Esophagus muscularis mucosa (tissue), 4 donors: Measurements from ENCODE around the gene GCDH. TPM values are rescaled to one million over a fixed set of nuclear protein-coding genes. Genes with fewer than 3 reads are reported as not detected.
"Not testable (repeated sequence)": the region's sequence is repeated elsewhere in the genome, so short reads cannot be mapped to it uniquely, and the experiment has no call there.

Source experiments
- DNase-seq: peaks from one replicate; pipeline ENCODE4 v3.0.0-alpha.2; 2017; ENCODE audit errors: extremely low spot score
- H3K27ac ChIP-seq, 4 donors: fragments of 200-600 bp; sonication (generic); replicated peaks in 1 of 4; 1 replicate in 3 of 4; 2 replicates in 1 of 4; pipeline ENCODE4 v1.5.1; 2016 to 2019; ENCODE audit warnings: mild to moderate bottlenecking in 1 of 4
- H3K27me3 ChIP-seq, 4 donors: fragments of 200-600 bp; sonication (generic); one replicate each; pipeline versions ENCODE4 v1.5.1 to v1.6.0; 2016 to 2019
- H3K36me3 ChIP-seq, 4 donors: fragments of 200-600 bp; sonication (generic); one replicate each; pipeline ENCODE4 v1.5.1; 2016 to 2019
- H3K4me1 ChIP-seq, 4 donors: fragments of 200-600 bp; sonication (generic); one replicate each; pipeline ENCODE4 v1.5.1; 2016 to 2019
- H3K4me3 ChIP-seq, 4 donors: fragments of 200-600 bp; sonication (generic); 1 replicate in 2 of 4; 2 replicates in 2 of 4; pipeline ENCODE4 v1.5.1; 2016 to 2019; ENCODE audit warnings: mild to moderate bottlenecking in 4 of 4, moderate library complexity in 1 of 4
- H3K9me3 ChIP-seq, 4 donors: fragments of 200-600 bp; sonication (generic); 1 replicate in 3 of 4; 2 replicates in 1 of 4; pipeline ENCODE4 v1.5.1; 2016 to 2019
- EP300 ChIP-seq: sonication (generic); formaldehyde crosslinking; IDR thresholded peaks from one replicate; pipeline ENCODE4 v1.6.1; 2017; ENCODE audit warnings: antibody characterized with exemption
- POLR2A ChIP-seq: fragments of 450-650 bp; IDR thresholded peaks from one replicate; pipeline ENCODE4 v1.6.1; 2017; ENCODE audit warnings: antibody characterized with exemption, moderate library complexity, mild to moderate bottlenecking, low read depth
- POLR2AphosphoS5 ChIP-seq, 2 donors: sonication (generic); formaldehyde crosslinking; IDR thresholded peaks; one replicate each; pipeline ENCODE4 v1.6.1; 2017; ENCODE audit warnings: antibody characterized with exemption in 2 of 2
- WGBS: methylation state at CpG from one replicate; pipeline ENCODE4 v1.1.5; 2018; 5-methylcytosine and 5-hydroxymethylcytosine counted together
- intact Hi-C: fragments of 100-400 bp; cut with DNase I; formaldehyde crosslinking; loops from one replicate; pipeline ENCODE4 v1.15.1; 2023
- total RNA-seq, 4 donors: library from RNA; depleted of rRNA; stranded (reverse); fragments of >200 nt; gene quantifications; one replicate each; pipeline versions ENCODE4 v1.1.0 to v1.2.1, GENCODE V29; 2016
- TF ChIP-seq, protein P1 (sequence below), 3 experiments: fragments of 200-600 bp in 2 of 3; fragments of 450-650 bp in 1 of 3; sonication (generic) in 2 of 3; IDR thresholded peaks; one replicate each; pipeline ENCODE4 v1.5.1; 2017 to 2019; ENCODE audit warnings: antibody characterized with exemption in 3 of 3, mild to moderate bottlenecking in 2 of 3, moderate library complexity in 1 of 3

Gene GCDH
- total RNA-seq, 4 donors from 2014 or later, result 36.1 to 63.6 (median 52.9) TPM

DNA sequence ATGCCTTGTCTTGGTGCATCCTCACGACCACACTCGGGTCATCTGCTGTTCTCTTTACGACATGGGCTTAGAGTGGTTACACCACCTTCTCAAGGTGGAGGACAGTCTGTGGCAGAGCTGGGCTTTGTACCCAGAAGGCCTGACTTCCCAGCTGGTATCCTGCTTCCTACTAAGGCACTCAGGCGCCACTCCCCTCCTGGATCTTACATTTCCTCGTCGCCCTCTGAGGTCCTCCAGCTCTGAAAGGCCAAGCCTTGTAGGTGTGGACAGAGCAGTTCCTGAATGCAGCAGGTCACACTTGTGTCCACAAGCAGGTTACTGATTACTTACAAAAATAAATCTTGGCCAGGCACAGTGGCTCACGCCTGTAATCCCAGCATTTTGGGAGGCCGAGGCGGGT is 16.2 kb downstream of the GCDH start:
- H3K27me3 ChIP-seq, result no peaks in the 10 kb centered on the region
- TF ChIP-seq POLR2A (no peak), POLR2AphosphoS5 (IDR thresholded peaks at IDR 0.05) (no peak), EP300 (no peak)
- TF ChIP-seq, protein P1, sequence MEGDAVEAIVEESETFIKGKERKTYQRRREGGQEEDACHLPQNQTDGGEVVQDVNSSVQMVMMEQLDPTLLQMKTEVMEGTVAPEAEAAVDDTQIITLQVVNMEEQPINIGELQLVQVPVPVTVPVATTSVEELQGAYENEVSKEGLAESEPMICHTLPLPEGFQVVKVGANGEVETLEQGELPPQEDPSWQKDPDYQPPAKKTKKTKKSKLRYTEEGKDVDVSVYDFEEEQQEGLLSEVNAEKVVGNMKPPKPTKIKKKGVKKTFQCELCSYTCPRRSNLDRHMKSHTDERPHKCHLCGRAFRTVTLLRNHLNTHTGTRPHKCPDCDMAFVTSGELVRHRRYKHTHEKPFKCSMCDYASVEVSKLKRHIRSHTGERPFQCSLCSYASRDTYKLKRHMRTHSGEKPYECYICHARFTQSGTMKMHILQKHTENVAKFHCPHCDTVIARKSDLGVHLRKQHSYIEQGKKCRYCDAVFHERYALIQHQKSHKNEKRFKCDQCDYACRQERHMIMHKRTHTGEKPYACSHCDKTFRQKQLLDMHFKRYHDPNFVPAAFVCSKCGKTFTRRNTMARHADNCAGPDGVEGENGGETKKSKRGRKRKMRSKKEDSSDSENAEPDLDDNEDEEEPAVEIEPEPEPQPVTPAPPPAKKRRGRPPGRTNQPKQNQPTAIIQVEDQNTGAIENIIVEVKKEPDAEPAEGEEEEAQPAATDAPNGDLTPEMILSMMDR (IDR thresholded peaks at IDR 0.05), result no peak
- H3K9me3 ChIP-seq, result no peaks in the 10 kb centered on the region
- H3K4me1 ChIP-seq, result peaks cover under 1 to 5% (median 3%) of the 10 kb centered on the region in 4 donors
- no peak overlapping the region for H3K4me3 ChIP-seq
- WGBS, result 79% methylated on average over 9 of the region's 9 CpGs
- no peak for DNase-seq
- intact Hi-C loops, result no loop called here
- H3K36me3 ChIP-seq, result peaks cover 0 to 8% (median 0%) of the 10 kb centered on the region in 4 donors
- no peak overlapping the region for H3K27ac ChIP-seq

DNA sequence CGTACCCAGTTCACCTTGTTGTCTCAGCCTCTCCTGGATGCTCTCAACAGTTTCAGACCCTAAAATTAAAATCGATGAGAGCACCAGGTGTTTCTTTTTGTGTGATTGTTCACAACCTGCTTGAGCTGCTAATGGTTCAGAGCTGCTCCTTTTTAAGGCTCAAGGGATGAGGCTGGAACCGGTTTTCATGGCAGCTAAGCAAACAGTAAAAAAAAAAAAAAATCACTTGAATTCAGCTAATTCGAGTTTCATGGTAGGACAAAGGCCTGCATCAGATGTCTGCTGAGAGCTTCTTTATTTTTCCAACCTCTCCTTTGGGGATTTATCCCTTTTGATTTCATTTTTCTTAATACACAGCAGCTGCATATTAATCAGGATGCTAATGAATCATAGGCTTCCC is 21.6 kb downstream of the GCDH start:
- no peaks in the 10 kb centered on the region for H3K27me3 ChIP-seq
- H3K9me3 ChIP-seq, result no peaks in the 10 kb centered on the region
- peaks cover 21 to 29% (median 25%) of the 10 kb centered on the region in 4 donors for H3K4me1 ChIP-seq
- no peaks in the 10 kb centered on the region for H3K36me3 ChIP-seq
- TF ChIP-seq EP300 (no peak), POLR2A (no peak), POLR2AphosphoS5 (IDR thresholded peaks at IDR 0.05) (no peak)
- TF ChIP-seq, protein P1 (IDR thresholded peaks at IDR 0.05), result no peak
- intact Hi-C loops, result no loop called here
- H3K27ac ChIP-seq, result peak overlapping the region; percentile 81 to 87 (median 83)
- peak overlapping the region; percentile 28 to 43 (median 35) for H3K4me3 ChIP-seq
- no peak for DNase-seq
- WGBS, result 22% methylated on average over 4 of the region's 4 CpGs

DNA sequence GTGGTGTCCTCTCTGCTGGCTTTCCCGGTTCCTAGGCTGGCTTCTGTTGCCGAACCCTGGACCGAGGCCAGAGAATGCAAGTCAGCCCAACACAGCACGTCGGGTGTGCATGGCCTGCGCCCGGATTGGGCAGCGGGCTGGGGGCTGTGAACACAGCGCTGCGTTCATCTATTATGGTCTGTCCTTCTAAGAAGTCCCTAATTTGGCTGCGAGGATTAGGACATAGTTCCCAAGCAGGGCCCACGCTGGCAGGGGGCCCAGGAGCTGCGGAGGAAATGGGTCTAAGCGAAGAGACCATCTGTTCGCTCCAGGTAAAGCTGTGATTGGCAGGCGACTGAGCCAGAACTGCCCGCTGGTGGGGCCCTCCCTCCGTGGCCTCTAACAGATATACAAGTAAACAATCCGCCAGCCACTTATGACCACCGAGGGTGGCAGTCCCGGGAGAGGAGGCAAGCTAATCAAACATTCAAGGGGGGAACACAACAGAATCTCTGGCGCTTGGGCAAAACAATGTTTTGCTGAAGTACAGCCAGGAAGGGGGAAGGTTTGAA is 22.1 kb downstream of the GCDH start:
- peak overlapping the region; percentile 28 to 43 (median 35) for H3K4me3 ChIP-seq
- peak; percentile 92 for DNase-seq
- peaks cover 21 to 29% (median 25%) of the 10 kb centered on the region in 4 donors for H3K4me1 ChIP-seq
- peak overlapping the region; percentile 81 to 87 (median 83) for H3K27ac ChIP-seq
- WGBS, result 11% methylated on average over 19 of the region's 22 CpGs
- H3K9me3 ChIP-seq, result no peaks in the 10 kb centered on the region
- no peaks in the 10 kb centered on the region for H3K27me3 ChIP-seq
- intact Hi-C loops, result no loop called here
- peak; percentile 69 to 87 for TF ChIP-seq POLR2AphosphoS5 (IDR thresholded peaks at IDR 0.05)
- no peak for TF ChIP-seq POLR2A
- no peaks in the 10 kb centered on the region for H3K36me3 ChIP-seq

DNA sequence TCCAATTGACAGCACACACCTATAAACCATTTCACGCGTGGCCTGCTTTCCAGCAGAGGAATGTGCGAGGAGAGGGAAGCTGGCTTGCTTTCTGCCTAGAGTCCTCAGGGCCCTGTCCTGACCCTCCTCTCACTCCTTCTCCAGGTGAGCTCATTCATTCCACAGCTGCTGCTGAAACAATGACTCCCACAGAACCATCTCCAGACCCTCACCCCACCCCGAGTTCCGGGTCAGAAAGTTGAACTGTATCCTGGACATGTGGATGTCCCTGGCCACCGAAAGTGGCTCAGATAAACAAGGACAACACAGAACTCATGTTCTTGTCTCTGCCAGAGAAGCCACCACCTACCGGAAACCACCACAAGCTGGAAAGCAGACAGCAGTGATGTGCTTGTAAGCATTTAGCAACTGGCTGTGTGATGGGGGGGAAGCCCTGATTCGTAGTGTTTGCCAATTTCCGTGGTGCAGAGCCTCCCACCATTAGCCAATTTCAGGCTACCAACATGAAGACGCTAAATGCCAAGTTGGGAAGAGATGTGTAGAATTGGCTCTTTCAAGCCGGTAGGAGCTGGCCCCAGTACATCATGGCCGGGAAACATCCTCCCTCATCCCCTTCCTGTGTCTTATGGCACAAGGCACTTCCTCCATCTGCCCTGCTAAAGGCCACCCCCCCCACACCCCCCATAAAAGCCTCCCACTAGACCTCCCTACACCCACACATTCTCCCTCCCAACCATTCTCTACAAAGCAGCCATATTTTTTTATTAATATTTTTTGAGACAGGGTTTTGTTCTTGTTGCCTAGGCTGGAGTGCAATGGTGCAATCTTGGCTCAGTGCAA is 23.1 kb downstream of the GCDH start:
- no peak for DNase-seq
- Histone ChIP-seq H3K4me3 (peak overlapping the region in 1 of 4 donors; percentile 36), H3K36me3 (no peaks in the 10 kb centered on the region), H3K27me3 (no peaks in the 10 kb centered on the region), H3K4me1 (peaks cover 26 to 36% (median 30%) of the 10 kb centered on the region in 4 donors), H3K9me3 (no peaks in the 10 kb centered on the region), H3K27ac (peak overlapping the region; percentile 81 to 87 (median 83))
- TF ChIP-seq POLR2A (no peak), POLR2AphosphoS5 (IDR thresholded peaks at IDR 0.05) (no peak), EP300 (no peak)
- TF ChIP-seq, protein P1 (IDR thresholded peaks at IDR 0.05), result no peak
- intact Hi-C loops, result no loop called here
- WGBS, result 54% methylated on average over 10 of the region's 12 CpGs

DNA sequence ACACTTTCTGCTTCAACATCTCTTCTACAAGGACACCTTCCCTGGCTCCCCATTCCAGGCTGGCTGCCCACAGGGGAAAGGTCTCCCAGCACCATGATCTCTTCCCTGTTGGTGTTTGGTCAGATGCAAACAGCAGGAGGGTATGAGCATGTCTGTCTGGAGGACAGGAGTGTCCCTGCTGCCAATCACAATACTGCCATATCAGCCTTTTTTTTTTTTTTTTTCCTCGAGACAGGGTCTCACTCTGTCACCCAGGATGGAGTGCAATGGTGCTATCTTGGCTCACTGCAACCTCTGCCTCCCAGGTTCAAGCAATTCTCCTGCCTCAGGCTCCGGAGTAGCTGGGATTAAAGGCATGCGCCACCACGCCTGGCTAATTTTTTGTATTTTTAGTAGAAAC is 24.9 kb downstream of the GCDH start:
- WGBS, result 93% methylated on average over 4 of the region's 4 CpGs

More for the DNA sequence above, 24.9 kb downstream of the GCDH start:
- H3K9me3 ChIP-seq, intact Hi-C loops, DNase-seq, H3K27ac ChIP-seq, H3K27me3 ChIP-seq, H3K4me3 ChIP-seq, H3K36me3 ChIP-seq: not testable (repeated sequence)
- peaks cover 26 to 42% (median 36%) of the 10 kb centered on the region in 4 donors for H3K4me1 ChIP-seq
